NCI-H1417 (cell line): ENCODE measurements around the gene IBA57.
A peak's percentile ranks its signal among the peaks of the same experiment; 100 is the strongest.

ENCODE experiments used
- DNase-seq, 3 experiments: peaks; one replicate each; lab custom pipeline; 2025; lab: John Stamatoyannopoulos, UW

IBA57 gene

GRCh38 chr1:228190182-228190581 lies 24.6 kb downstream of the IBA57 start:
- DNase-seq, result no peak

DNA sequence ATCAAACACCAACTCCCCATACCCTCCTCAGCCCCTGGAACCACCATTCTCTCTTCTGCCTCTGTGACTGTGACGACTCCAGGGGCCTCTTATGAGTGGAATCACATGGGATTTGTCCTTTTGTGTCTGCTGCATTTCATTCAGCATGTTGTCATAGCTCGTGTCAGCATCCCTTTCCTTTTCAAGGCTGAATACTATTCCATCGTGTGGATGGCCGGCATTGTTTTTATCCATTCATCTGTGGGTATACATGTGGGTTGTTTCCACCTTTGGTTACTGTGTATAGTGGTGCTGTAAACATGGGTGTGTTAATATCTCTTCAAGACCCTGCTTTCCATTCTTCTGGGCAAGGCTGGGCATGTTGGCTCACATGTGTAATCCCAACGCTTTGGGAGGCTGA lies 25.2 kb downstream of the IBA57 start:
- no peak for DNase-seq

GRCh38 chr1:228194436-228194835 lies 28.8 kb downstream of the IBA57 start:
- peak in 1 of 3 experiments; percentile 14 for DNase-seq

DNA sequence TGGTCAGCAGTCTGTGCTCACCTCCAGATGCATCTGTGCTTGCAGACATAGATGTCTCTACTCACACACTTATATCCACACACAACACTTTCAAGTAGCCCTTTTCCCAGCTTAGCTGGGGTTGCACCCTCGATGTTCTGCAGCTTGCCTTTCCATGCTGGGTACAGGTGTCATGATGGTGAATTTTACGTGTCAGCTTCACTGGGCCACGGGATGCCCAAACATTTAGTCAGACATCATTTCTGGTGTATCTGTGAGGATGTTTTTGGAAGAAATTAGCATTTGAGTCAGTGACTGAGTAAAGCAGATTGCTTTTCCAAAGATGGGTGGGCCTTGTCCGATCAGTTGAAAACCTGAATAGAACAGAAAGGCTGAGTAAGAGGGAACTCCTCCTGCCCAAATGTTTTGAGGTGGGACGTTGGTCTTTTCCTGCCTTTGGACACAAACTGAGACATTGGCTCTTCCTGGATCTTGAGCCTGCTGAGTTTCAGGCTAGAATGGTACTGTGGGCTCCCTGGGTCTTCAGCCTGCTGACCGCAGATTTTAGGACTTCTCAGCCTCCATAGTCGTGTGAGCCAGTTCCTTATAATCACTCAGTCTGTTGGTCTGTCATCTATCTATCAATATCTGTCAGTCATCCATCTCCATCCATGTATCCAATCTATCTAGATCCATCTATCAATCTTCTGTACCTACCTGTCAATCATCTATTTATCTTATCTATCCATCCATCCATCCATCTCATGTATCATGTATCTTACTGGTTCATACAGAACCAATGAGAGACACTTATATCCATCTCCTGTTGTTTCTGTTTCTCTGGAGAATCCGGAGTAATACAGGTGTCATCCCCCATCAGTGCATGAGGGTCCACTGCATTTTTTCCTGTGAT lies 29.6 kb downstream of the IBA57 start:
- no peak for DNase-seq

DNA sequence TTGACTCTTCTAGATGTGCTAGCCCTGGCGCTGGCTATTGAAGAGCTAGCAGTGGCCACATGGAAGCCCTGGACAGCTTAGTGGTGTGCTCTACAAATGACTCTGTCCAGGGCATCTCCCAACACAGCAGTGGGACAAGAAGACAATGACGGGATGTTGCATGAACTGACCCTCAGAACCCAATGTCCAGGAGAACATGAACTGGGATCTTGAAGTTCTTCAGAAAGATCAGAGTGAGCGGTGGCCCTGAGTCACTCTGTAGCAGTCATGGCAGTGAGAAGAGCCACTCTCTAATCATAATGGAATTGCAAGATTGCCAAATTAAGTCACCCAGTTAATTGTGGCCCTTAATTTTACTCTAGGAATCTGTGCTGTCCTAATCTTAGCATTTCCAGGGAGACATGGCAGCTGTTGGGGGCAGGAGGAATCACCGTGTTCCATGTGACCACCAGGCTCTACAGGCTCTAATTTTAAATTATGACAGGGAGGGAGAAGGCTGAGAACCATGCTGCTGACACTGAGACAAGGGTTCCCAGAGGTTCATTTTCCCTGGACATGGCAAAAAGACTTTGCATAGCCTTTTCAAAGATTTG lies 32.0 kb downstream of the IBA57 start:
- DNase-seq, result no peak

DNA sequence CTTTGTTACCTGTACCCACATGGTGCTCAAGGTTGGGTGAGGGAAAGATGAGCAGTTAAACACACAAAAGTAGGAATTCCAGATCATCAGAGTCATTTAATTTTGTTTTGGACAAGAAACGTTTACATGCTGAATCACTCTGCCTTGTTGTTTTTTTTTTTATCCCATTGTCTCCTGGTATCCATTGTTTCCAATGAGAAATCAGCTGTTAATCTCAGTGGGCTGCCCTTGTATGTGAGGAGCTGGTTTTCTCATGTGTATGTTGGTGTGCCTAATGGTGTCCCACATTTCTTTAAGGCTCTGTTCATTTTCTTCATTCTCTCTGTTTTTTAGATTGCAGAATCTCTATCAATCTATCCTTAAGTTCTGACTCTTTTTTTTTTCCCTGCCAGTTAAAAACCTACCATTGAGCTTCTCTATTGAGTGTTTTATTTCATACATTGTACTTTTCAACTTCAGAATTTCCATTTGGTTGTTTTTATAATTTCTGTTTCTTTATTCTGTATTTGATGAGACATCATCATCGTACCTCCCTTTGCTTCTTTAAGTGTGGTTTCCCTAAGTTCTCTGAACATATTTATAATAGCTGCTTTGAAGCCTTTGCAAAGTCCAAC lies 33.5 kb downstream of the IBA57 start:
- DNase-seq, result no peak

- peak in 2 of 3 experiments; percentile 26 to 62 for DNase-seq
Measured at GRCh38 chr1:228204958-228205357, 39.4 kb downstream of the IBA57 start.

GRCh38 chr1:228205526-228206436 lies 40.2 kb downstream of the IBA57 start:
- peak in 2 of 3 experiments; percentile 25 to 46 for DNase-seq

DNA sequence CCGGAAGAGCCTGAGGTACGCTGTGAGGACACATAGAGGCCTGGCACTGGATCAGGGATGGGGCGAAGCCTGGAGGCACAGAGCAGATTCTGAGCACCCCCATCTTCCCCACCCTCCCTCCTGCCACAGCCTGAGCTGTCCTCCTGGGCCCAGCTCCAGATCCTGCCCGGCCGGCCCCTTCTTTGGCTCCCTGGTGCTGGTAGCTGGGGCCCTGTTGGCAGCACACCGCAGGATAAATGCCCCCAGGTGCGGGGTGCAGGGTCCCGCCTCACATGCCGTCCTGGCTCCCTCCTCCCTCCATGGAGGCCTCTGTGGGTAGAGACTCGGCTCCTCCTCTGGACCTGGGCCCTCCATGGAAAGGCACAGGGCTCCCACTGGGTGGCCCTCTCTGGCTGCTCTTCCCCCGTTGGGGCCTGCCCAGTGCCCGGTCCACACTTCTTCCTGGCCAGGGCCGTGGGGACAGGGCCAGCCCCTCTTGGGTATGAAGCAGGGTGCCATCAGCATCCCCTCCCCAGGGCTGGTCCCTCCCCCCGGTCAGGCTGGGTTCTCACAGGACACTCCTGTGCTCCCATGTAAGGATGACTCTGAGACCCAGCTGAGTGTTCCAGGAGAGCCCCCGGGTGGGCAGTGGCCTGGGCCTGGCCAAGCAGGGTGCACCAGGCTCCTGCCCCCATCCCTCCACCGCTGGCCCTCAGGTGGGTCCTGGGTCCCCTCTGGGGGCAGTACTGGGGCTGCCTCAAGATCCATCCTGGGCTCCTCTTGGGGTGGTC lies 41.2 kb downstream of the IBA57 start:
- no peak for DNase-seq

GRCh38 chr1:228207381-228207810 lies 41.8 kb downstream of the IBA57 start:
- DNase-seq, result no peak

DNA sequence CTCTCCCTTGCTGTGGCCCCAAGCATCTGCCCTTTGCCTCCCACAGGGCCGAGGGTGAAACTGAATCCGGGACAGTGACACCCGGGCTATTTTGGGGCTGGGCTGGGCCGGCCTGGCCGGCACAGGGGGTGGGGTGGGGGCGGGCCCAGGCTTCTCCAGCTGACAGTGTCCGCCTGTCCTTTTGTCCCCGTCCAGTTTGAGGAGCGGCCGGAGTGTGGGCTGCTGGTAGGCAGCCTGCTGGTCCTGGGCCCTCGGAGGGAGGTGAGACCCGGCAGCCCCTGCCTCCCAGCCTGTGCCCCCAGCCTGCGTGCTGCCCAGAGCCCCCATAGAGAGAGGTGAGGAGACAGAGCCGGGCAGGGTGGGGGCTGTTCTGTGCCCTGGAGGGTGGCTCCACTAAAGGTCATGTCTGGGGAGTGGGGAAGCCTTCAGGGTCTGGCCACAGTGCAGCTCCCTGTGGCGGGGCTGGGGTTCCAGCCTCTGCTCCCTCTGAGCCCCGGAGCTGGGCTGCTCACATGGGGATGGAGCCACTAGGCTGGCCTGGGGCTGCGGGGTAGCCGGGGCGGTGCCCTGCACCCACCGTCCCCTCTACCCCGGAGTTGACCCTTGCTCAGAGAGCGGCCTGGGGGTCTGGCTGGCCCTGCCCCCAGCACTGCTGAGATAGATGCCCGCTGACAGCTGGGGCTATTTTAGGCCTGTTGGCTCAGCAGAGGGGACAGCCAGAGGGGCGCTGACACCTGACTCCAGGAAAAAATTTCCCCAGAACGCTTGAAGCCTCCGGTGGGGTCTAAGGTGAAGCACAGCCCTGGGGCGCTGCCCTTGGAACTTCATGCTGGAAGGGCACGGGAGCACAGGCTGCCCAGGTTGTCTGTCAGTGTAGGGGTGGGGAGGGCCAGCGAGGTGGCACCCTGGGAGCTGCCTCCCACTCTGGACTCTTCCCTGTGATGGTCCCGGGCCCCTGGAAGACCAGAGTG lies 42.5 kb downstream of the IBA57 start, which contains the start of gene OBSCN:
OBSCN (plus strand) TSS at position 194 of the 971 bp plus-strand sequence. CDS start 3,740 bp downstream, outside the sequence.
- no peak for DNase-seq

- DNase-seq, result no peak
Measured at GRCh38 chr1:228208831-228209551, 43.4 kb downstream of the IBA57 start.

DNA sequence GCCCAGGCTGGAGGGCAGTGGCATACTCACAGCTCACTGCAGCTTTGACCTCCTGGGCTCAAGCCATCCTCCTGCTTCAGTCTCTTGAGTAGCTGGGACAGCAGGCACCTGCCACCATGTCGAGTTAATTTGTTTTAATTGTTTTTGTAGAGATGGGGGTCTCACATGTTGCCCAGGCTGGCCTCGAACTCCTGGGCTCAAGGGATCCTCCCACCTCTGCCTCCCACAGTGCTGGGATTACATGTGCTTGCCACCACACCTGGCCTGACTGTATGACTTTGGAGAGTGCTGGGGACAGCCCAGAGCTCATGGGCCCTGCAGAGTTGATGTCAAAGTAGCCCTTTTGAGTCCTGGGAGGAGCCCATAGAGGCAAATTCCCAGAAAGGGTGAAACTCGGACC lies 44.1 kb downstream of the IBA57 start:
- no peak for DNase-seq

GRCh38 chr1:228210076-228210651 lies 44.6 kb downstream of the IBA57 start:
- DNase-seq, result no peak

- no peak for DNase-seq
Measured at GRCh38 chr1:228210712-228211530, 45.3 kb downstream of the IBA57 start.

DNA sequence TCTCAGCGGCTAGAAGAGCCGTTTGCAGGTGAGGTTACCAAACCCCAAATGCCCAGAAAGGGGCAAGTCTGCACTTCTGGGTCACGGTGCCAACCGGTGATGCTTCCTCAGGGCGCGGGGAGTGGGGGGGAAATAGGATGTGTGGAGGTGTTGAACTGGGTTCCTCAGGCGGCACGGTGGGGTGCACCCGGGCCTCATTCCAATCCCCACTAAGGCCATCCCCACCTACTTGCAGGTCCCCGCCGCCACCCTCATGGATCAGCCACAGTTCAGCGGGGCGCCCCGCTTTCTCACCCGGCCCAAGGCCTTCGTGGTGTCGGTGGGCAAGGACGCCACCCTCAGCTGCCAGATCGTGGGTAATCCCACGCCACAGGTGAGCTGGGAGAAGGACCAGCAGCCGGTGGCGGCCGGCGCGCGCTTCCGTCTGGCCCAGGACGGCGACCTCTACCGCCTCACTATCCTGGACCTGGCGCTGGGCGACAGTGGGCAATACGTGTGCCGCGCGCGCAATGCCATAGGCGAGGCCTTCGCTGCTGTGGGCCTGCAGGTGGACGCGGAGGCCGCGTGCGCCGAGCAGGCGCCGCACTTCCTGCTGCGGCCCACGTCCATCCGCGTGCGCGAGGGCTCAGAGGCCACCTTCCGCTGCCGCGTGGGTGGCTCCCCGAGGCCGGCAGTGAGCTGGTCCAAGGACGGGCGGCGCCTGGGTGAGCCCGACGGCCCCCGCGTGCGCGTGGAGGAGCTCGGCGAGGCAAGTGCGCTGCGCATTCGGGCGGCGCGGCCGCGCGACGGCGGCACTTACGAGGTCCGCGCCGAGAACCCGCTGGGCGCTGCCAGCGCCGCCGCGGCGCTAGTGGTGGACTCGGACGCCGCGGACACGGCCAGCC lies 46.2 kb downstream of the IBA57 start:
- DNase-seq, result no peak
